Measurements from ENCODE around the gene RNF11. TPM values are rescaled to one million over a fixed set of nuclear protein-coding genes. Genes with fewer than 3 reads are reported as not detected.
A peak's percentile ranks its signal among the peaks of the same experiment; 100 is the strongest.

RNF11 gene
- total and polyA plus RNA-seq, 4 donors, result 24.1 to 102 (median 48.7) TPM

- Histone ChIP-seq H3K27ac (ENCODE audit: low read depth in 1 of 2, low read length in 2 of 2) (no peak overlapping the region), H3K9me3 (ENCODE audit: control insufficient read depth in 4 of 4, low read length in 3 of 4) (no peaks in the 10 kb centered on the region), H3K9ac (ENCODE audit: low read depth in 1 of 2, low read length in 2 of 2) (no peak overlapping the region), H3K4me3 (ENCODE audit: low read depth in 1 of 3, low read length in 3 of 3) (no peak overlapping the region), H3K4me1 (ENCODE audit: control insufficient read depth in 4 of 4, insufficient read depth in 4 of 4, low read length in 3 of 4) (peaks cover 1 to 21% (median 10%) of the 10 kb centered on the region in 4 donors), H3K27me3 (ENCODE audit: control insufficient read depth in 4 of 4, insufficient read depth in 4 of 4, low read length in 3 of 4) (no peaks in the 10 kb centered on the region), H3K36me3 (ENCODE audit: control insufficient read depth in 4 of 4, insufficient read depth in 3 of 4, low read depth in 1 of 4, low read length in 3 of 4) (no peaks in the 10 kb centered on the region)
- no peak for TF ChIP-seq JUND (IDR thresholded peaks at IDR 0.05)
- no peak for TF ChIP-seq MAX (IDR thresholded peaks at IDR 0.05)
- no peak for TF ChIP-seq FOXA2 (IDR thresholded peaks at IDR 0.05)
- TF ChIP-seq YY1 (IDR thresholded peaks at IDR 0.05), result no peak
- no peak for TF ChIP-seq NR2F2 (IDR thresholded peaks at IDR 0.05)
- TF ChIP-seq SP1 (IDR thresholded peaks at IDR 0.05), result no peak
- no peak for TF ChIP-seq GABPA (IDR thresholded peaks at IDR 0.05 in 1 of 2, conservative IDR thresholded peaks at IDR 0.05 in 1 of 2)
- no peak for TF ChIP-seq CTCF (IDR thresholded peaks at IDR 0.05; ENCODE audit: low read depth, low read length, missing input control)
- WGBS, result 95% methylated on average over 5 of the region's 5 CpGs
- DNase-seq (ENCODE audit: low spot score), result no peak
Measured at GRCh38 chr1:51253691-51254090, 17.6 kb downstream of the RNF11 start.

- no peaks in the 10 kb centered on the region for H3K27me3 ChIP-seq (ENCODE audit: control insufficient read depth in 4 of 4, insufficient read depth in 4 of 4, low read length in 3 of 4)
- no peak for DNase-seq (ENCODE audit: low spot score)
- WGBS, result 62% methylated on average over 3 of the region's 3 CpGs
Measured at GRCh38 chr1:51255331-51255730, 19.3 kb downstream of the RNF11 start.

GRCh38 chr1:51263147-51263877 is 27.2 kb downstream of the RNF11 start:
- 96% methylated on average over 4 of the region's 4 CpGs for whole genome bisulfite sequencing
- Histone ChIP-seq H3K4me1 (ENCODE audit: control insufficient read depth in 4 of 4, insufficient read depth in 4 of 4, low read length in 3 of 4) (peaks cover 2 to 27% (median 14%) of the 10 kb centered on the region in 4 donors), H3K4me3 (ENCODE audit: low read depth in 1 of 3, low read length in 3 of 3) (no peak overlapping the region), H3K9ac (ENCODE audit: low read depth in 1 of 2, low read length in 2 of 2) (no peak overlapping the region), H3K36me3 (ENCODE audit: control insufficient read depth in 4 of 4, insufficient read depth in 3 of 4, low read depth in 1 of 4, low read length in 3 of 4) (no peaks in the 10 kb centered on the region), H3K27me3 (ENCODE audit: control insufficient read depth in 4 of 4, insufficient read depth in 4 of 4, low read length in 3 of 4) (no peaks in the 10 kb centered on the region), H3K27ac (ENCODE audit: low read depth in 1 of 2, low read length in 2 of 2) (no peak overlapping the region), H3K9me3 (ENCODE audit: control insufficient read depth in 4 of 4, low read length in 3 of 4) (no peaks in the 10 kb centered on the region)
- no peak for DNase-seq (ENCODE audit: low spot score)
- TF ChIP-seq HNF4A (conservative IDR thresholded peaks at IDR 0.05), result no peak
- no peak for TF ChIP-seq MAX (IDR thresholded peaks at IDR 0.05)
- TF ChIP-seq NR2F2 (IDR thresholded peaks at IDR 0.05), result no peak
- TF ChIP-seq TAF1 (conservative IDR thresholded peaks at IDR 0.05), result no peak
- no peak for TF ChIP-seq ZBTB33 (IDR thresholded peaks at IDR 0.05)
- TF ChIP-seq REST (IDR thresholded peaks at IDR 0.05), result no peak
- TF ChIP-seq EGR1 (IDR thresholded peaks at IDR 0.05; ENCODE audit: low read depth in 2 of 2), result no peak
- TF ChIP-seq ATF3 (IDR thresholded peaks at IDR 0.05), result no peak
- TF ChIP-seq RAD21 (IDR thresholded peaks at IDR 0.05), result no peak
- TF ChIP-seq RXRA (IDR thresholded peaks at IDR 0.05), result no peak

More at GRCh38 chr1:51255331-51255730, 19.3 kb downstream of the RNF11 start:
- TF ChIP-seq EGR1 (IDR thresholded peaks at IDR 0.05; ENCODE audit: low read depth in 2 of 2) (peak in 1 of 2 donors; percentile 43), HNF4A (conservative IDR thresholded peaks at IDR 0.05) (no peak)
- Histone ChIP-seq H3K9ac (ENCODE audit: low read depth in 1 of 2, low read length in 2 of 2) (no peak overlapping the region), H3K36me3 (ENCODE audit: control insufficient read depth in 4 of 4, insufficient read depth in 3 of 4, low read depth in 1 of 4, low read length in 3 of 4) (no peaks in the 10 kb centered on the region), H3K4me1 (ENCODE audit: control insufficient read depth in 4 of 4, insufficient read depth in 4 of 4, low read length in 3 of 4) (peaks cover 0 to 29% (median 19%) of the 10 kb centered on the region in 4 donors), H3K4me3 (ENCODE audit: low read depth in 1 of 3, low read length in 3 of 3) (no peak overlapping the region), H3K9me3 (ENCODE audit: control insufficient read depth in 4 of 4, low read length in 3 of 4) (no peaks in the 10 kb centered on the region), H3K27ac (ENCODE audit: low read depth in 1 of 2, low read length in 2 of 2) (no peak overlapping the region)
